Measurements from ENCODE around the gene ANK2. TPM values are rescaled to one million over a fixed set of nuclear protein-coding genes. Genes with fewer than 3 reads are reported as not detected.

Gene ANK2
- total and polyA plus RNA-seq, 2 of the 13 experiments (the other 11 are each of a cell fraction or from before 2014, with no cell fraction given): 2.7 to 15.1 TPM

- ChIA-PET CTCF (ENCODE audit: low intra/inter-chr PET ratio, low total read pairs) (no interaction called here), POLR2A (no interaction called here)
- Histone ChIP-seq H3K27me3 (ENCODE audit: control insufficient read depth in 1 of 2, insufficient read depth in 2 of 2, low read length in 2 of 2) (no peaks in the 10 kb centered on the region), H3K79me2 (ENCODE audit: insufficient read depth, low read length) (no peaks in the 10 kb centered on the region), H3K36me3 (replicated peaks in 1 of 2; ENCODE audit: control insufficient read depth in 1 of 2, insufficient read depth in 2 of 2, low read length in 2 of 2) (no peaks in the 10 kb centered on the region), H3K9ac (ENCODE audit: insufficient read depth, low read depth, low read length) (no peak overlapping the region), H4K20me1 (ENCODE audit: insufficient read depth, low read length) (no peaks in the 10 kb centered on the region), H3K4me2 (ENCODE audit: low read depth, low read length) (no peak overlapping the region), H2AFZ (ENCODE audit: low read length) (no peak overlapping the region), H3K9me3 (ENCODE audit: low read length) (no peaks in the 10 kb centered on the region), H3K4me3 (replicated peaks in 1 of 3; ENCODE audit: insufficient read depth in 1 of 3, low read depth in 2 of 3, low read length in 3 of 3) (no peak overlapping the region), H3K4me1 (ENCODE audit: insufficient read depth, low read length) (peaks cover 32% of the 10 kb centered on the region), H3K27ac (ENCODE audit: extremely low read length, insufficient read depth, low read length) (no peak overlapping the region)
- DNase-seq (ENCODE audit: low spot score) (no peak), ATAC-seq (no peak), FAIRE-seq (no peak)
- TF ChIP-seq ZNF7 (CRISPR knock-in tag; IDR thresholded peaks at IDR 0.05) (no peak), ZNF83 (CRISPR knock-in tag; IDR thresholded peaks at IDR 0.05; ENCODE audit: borderline replicate concordance) (no peak), MBNL3 (CRISPR knock-in tag; conservative IDR thresholded peaks at IDR 0.05) (no peak), TFDP1 (CRISPR knock-in tag; IDR thresholded peaks at IDR 0.05; ENCODE audit: borderline replicate concordance) (no peak), FOXO1 (CRISPR knock-in tag; IDR thresholded peaks at IDR 0.05) (no peak), DPF2 (CRISPR knock-in tag; IDR thresholded peaks at IDR 0.05; ENCODE audit: borderline replicate concordance, low read depth) (no peak), ZBTB46 (CRISPR knock-in tag; IDR thresholded peaks at IDR 0.05; ENCODE audit: borderline replicate concordance) (no peak), NFKBIZ (CRISPR knock-in tag; IDR thresholded peaks at IDR 0.05) (no peak), STAT5B (CRISPR knock-in tag; IDR thresholded peaks at IDR 0.05) (no peak), ZNF441 (CRISPR knock-in tag; IDR thresholded peaks at IDR 0.05; ENCODE audit: borderline replicate concordance) (no peak), TFE3 (CRISPR knock-in tag; IDR thresholded peaks at IDR 0.05) (no peak), ZNF446 (CRISPR knock-in tag; IDR thresholded peaks at IDR 0.05) (no peak), ZNF10 (CRISPR knock-in tag; IDR thresholded peaks at IDR 0.05; ENCODE audit: borderline replicate concordance, low read depth) (no peak), ZNF235 (CRISPR knock-in tag; IDR thresholded peaks at IDR 0.05; ENCODE audit: borderline replicate concordance) (no peak), SNRNP70 (IDR thresholded peaks at IDR 0.05; ENCODE audit: low read depth, low read length) (no peak), MIER2 (CRISPR knock-in tag; IDR thresholded peaks at IDR 0.05) (no peak), MNT (IDR thresholded peaks at IDR 0.05) (no peak)
- BruUV-seq (replicated peaks): no TSS peak
- intact Hi-C loops (cut with micrococcal nuclease; ENCODE audit: unreplicated experiment) (loop anchor here (5.0 kb wide), 1 partner anchor 42 kb away; no protein-coding TSS in a partner anchor), in situ Hi-C loops (cut with HindIII; ENCODE audit: extremely low pct_ligation_motif_present, low pct_unique_long_range_greater_than_20kb) (no loop called here)
- WGBS (ENCODE audit: low lambda C conversion rate): 91% methylated on average over 4 of the region's 4 CpGs
These were observed 140.1 kb downstream of the ANK2 start for GRCh38 chr4:113189546-113189945.
